GM06990 (cell line): Measurements from ENCODE around the gene FGD3.

ENCODE experiments used
- DNase-seq: peaks from one replicate; pipeline ENCODE4 v3.0.0-alpha.2; 2011; ENCODE audit not compliant: insufficient read length; ENCODE audit errors: extremely low read depth
- H3K27me3 ChIP-seq: replicated peaks from 2 replicates; pipeline ENCODE4 v1.6.0; 2011; ENCODE audit warnings: low read length; ENCODE audit not compliant: control insufficient read depth, insufficient read depth
- H3K36me3 ChIP-seq: 2 replicates; pipeline ENCODE4 v1.5.1; 2011; ENCODE audit warnings: low read length; ENCODE audit not compliant: control insufficient read depth, insufficient read depth
- H3K4me3 ChIP-seq: replicated peaks from 2 replicates; pipeline ENCODE4 v1.5.1; 2011; ENCODE audit warnings: low read depth, mild to moderate bottlenecking, control low read depth, low read length
- TF ChIP-seq, protein P1 (sequence below): IDR thresholded peaks from 2 replicates; pipeline ENCODE4 v1.5.1; 2011; ENCODE audit warnings: low read length, control low read depth, mild to moderate bottlenecking, inconsistent platforms; ENCODE audit not compliant: insufficient read depth, poor library complexity, severe bottlenecking

Gene FGD3

GRCh38 chr9:92977279-92977678 lies 30.0 kb downstream of the FGD3 start:
- no peaks in the 10 kb centered on the region for H3K27me3 ChIP-seq
- TF ChIP-seq, protein P1, sequence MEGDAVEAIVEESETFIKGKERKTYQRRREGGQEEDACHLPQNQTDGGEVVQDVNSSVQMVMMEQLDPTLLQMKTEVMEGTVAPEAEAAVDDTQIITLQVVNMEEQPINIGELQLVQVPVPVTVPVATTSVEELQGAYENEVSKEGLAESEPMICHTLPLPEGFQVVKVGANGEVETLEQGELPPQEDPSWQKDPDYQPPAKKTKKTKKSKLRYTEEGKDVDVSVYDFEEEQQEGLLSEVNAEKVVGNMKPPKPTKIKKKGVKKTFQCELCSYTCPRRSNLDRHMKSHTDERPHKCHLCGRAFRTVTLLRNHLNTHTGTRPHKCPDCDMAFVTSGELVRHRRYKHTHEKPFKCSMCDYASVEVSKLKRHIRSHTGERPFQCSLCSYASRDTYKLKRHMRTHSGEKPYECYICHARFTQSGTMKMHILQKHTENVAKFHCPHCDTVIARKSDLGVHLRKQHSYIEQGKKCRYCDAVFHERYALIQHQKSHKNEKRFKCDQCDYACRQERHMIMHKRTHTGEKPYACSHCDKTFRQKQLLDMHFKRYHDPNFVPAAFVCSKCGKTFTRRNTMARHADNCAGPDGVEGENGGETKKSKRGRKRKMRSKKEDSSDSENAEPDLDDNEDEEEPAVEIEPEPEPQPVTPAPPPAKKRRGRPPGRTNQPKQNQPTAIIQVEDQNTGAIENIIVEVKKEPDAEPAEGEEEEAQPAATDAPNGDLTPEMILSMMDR: no peak
- peaks cover 12% of the 10 kb centered on the region for H3K36me3 ChIP-seq
- no peak overlapping the region for H3K4me3 ChIP-seq
- no peak for DNase-seq

- H3K4me3 ChIP-seq: no peak overlapping the region
- peaks cover 12% of the 10 kb centered on the region for H3K36me3 ChIP-seq
- DNase-seq: no peak
- TF ChIP-seq, protein P1: no peak
- H3K27me3 ChIP-seq: no peaks in the 10 kb centered on the region
Measured at GRCh38 chr9:92978345-92978875, 31.1 kb downstream of the FGD3 start.

DNA sequence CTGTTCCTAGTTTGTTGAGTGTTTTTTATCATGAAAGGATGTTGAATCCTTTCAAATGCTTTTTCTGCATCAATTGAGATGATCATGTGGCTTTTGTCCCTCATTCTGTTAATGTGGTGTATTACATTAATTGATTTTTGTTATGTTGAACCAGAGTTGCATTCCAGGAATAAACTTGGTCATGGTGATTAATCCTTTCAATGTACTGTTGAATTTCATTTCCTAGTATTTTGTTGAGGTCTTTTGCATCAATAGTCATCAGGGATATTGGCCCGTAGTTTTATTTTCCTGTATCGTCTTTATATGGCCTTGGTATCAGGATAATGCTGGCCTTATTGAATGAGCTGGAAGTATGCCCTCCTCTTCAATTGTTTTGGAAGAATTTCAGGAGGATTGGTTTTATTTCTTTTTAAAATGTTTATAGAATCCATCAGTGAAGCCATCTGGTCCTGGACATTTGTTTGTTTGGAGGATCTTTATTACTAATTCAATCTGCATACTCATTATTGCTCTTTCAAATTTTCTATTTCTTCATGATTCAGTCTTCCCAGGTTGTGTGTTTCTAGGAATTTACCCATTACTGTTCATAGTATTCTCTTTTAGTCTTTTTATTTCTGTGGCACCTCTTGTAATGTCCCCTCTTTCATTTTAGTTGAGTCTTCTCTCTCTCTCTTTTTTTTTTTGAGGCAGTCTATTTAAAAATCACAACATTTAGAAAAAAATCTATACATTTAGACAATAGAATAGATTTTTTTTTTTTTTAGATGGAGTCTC lies 32.1 kb downstream of the FGD3 start:
- TF ChIP-seq, protein P1: no peak
- no peak overlapping the region for H3K4me3 ChIP-seq

DNA sequence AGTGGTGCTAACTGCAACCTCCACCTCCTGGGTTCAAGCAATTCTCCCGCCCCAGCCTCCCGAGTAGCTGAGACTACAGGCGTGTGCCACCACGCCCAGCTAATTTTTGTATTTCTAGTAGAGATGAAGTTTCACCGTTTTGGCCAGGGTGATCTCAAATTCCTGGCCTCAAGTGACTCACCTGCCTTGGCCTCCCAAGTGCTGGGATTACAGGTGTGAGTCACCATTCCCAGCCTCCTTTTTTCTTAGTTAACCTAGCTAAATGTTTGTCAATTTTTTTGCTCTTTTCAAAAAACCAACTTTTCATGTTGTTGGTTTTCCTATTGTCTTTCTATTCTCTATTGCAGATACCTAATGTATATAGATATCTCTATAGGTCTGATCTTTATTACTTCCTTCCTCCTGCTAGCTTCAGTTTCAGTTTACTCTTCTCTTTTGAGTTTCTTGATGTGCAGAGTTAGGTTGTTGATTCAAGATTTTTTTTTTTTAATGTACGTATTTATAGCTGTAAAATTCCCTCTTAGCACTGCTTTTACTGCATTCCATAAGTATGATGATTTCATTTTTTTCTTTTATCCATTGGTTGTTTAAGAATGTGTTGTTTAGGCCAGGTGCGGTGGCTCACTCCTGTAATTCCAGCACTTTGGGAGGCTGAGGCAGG lies 32.9 kb downstream of the FGD3 start:
- no peak for DNase-seq
- Histone ChIP-seq H3K4me3 (no peak overlapping the region), H3K36me3 (peaks cover 11% of the 10 kb centered on the region), H3K27me3 (no peaks in the 10 kb centered on the region)
- TF ChIP-seq, protein P1: no peak

More for the DNA sequence above, 32.1 kb downstream of the FGD3 start:
- no peak for DNase-seq
- H3K27me3 ChIP-seq: no peaks in the 10 kb centered on the region
- peaks cover 11% of the 10 kb centered on the region for H3K36me3 ChIP-seq

GRCh38 chr9:92982130-92982529 lies 34.8 kb downstream of the FGD3 start:
- Histone ChIP-seq H3K36me3 (peaks cover under 1% of the 10 kb centered on the region; the same call in 1 of the 2 replicates), H3K4me3 (no peak overlapping the region), H3K27me3 (no peaks in the 10 kb centered on the region)
- TF ChIP-seq, protein P1: no peak
- DNase-seq: no peak
